Neural cell (in vitro differentiated cells): ENCODE measurements around the gene RNF144A. TPM values are rescaled to one million over a fixed set of nuclear protein-coding genes. Genes with fewer than 3 reads are reported as not detected.

Experiments used
- H2AFZ ChIP-seq: fragments of 200-600, 300-800 bp; sonication (generic), shearing (Covaris generic); 2 replicates; pipeline ENCODE4 v1.6.0; 2014; ENCODE audit warnings: low read depth, mild to moderate bottlenecking, antibody characterized with exemption, low read length, moderate library complexity
- H3F3A ChIP-seq: fragments of 200-600 bp; shearing (Covaris generic); 2 replicates; pipeline ENCODE4 v1.6.1; 2016; ENCODE audit warnings: mild to moderate bottlenecking, moderate library complexity, mixed read lengths, antibody characterized with exemption, low read length; ENCODE audit not compliant: insufficient read depth, poor library complexity, severe bottlenecking
- H3K27ac ChIP-seq: fragments of 200-600, 300-800 bp; sonication (generic), shearing (Covaris generic); 2 replicates; pipeline ENCODE4 v1.5.1; 2014; ENCODE audit warnings: mild to moderate bottlenecking, low read length, moderate library complexity
- H3K27me3 ChIP-seq: fragments of 300-800, 200-600 bp; sonication (generic), shearing (Covaris generic); 2 replicates; pipeline ENCODE4 v1.6.0; 2014; ENCODE audit warnings: mild to moderate bottlenecking, low read depth, low read length, moderate library complexity; ENCODE audit not compliant: insufficient read depth
- H3K36me3 ChIP-seq: fragments of 300-800, 200-600 bp; sonication (generic), shearing (Covaris generic); 2 replicates; pipeline ENCODE4 v1.5.1; 2014; ENCODE audit warnings: mild to moderate bottlenecking, antibody characterized with exemption, low read length, moderate library complexity; ENCODE audit not compliant: insufficient read depth
- H3K4me2 ChIP-seq: fragments of 300-800, 200-600 bp; sonication (generic), shearing (Covaris generic); 2 replicates; pipeline ENCODE4 v1.6.0; 2014; ENCODE audit warnings: mild to moderate bottlenecking, low read length
- H3K4me3 ChIP-seq: fragments of 300-800, 200-600 bp; sonication (generic), shearing (Covaris generic); 2 replicates; pipeline ENCODE4 v1.5.1; 2014; ENCODE audit warnings: mild to moderate bottlenecking, low read length, moderate library complexity
- H3K79me2 ChIP-seq: fragments of 200-600 bp; shearing (Covaris generic); replicated peaks from 2 replicates; pipeline ENCODE4 v1.6.0; 2014; ENCODE audit warnings: mild to moderate bottlenecking, low read length, moderate library complexity; ENCODE audit not compliant: insufficient read depth
- H3K9ac ChIP-seq: fragments of 300-800, 200-600 bp; sonication (generic), shearing (Covaris generic); 2 replicates; pipeline ENCODE4 v1.6.1; 2016; ENCODE audit warnings: mild to moderate bottlenecking, low read length, mixed read lengths
- H3K9me2 ChIP-seq: fragments of 200-600 bp; shearing (Covaris generic); 2 replicates; pipeline ENCODE4 v1.6.1; 2016; ENCODE audit warnings: mild to moderate bottlenecking, low read length, mixed read lengths; ENCODE audit not compliant: insufficient read depth
- H3K9me3 ChIP-seq: fragments of 200-600, 300-800 bp; sonication (generic), shearing (Covaris generic); 2 replicates; pipeline ENCODE4 v1.6.1; 2016; ENCODE audit warnings: mild to moderate bottlenecking, mixed run types, low read length, moderate library complexity, mixed read lengths
- H4K20me1 ChIP-seq: fragments of 200-600 bp; shearing (Covaris generic); 2 replicates; pipeline ENCODE4 v1.6.1; 2016; ENCODE audit warnings: mild to moderate bottlenecking, mixed run types; ENCODE audit not compliant: insufficient read depth
- CTCF ChIP-seq: fragments of 450-650 bp; IDR thresholded peaks from 2 replicates; pipeline ENCODE4 v1.5.1; 2014; ENCODE audit warnings: antibody characterized with exemption, mild to moderate bottlenecking, moderate library complexity; ENCODE audit not compliant: poor library complexity, severe bottlenecking
- EP300 ChIP-seq: fragments of 450-650 bp; conservative IDR thresholded peaks from 2 replicates; pipeline ENCODE4 v1.6.1; 2014; ENCODE audit warnings: antibody characterized with exemption, mild to moderate bottlenecking, moderate library complexity; ENCODE audit not compliant: poor library complexity, severe bottlenecking
- EZH2 ChIP-seq: fragments of 200-600, 300-800 bp; shearing (Covaris generic), sonication (generic); IDR thresholded peaks from 2 replicates; pipeline ENCODE4 v1.6.1; 2014; ENCODE audit warnings: antibody characterized with exemption, low read length, borderline replicate concordance, mild to moderate bottlenecking; ENCODE audit not compliant: insufficient read depth, poor library complexity, severe bottlenecking
- MXI1 ChIP-seq: fragments of 450-650 bp; conservative IDR thresholded peaks from 2 replicates; pipeline ENCODE4 v1.6.1; 2014; ENCODE audit warnings: antibody characterized with exemption, mild to moderate bottlenecking; ENCODE audit not compliant: poor library complexity, severe bottlenecking
- POLR2AphosphoS5 ChIP-seq: IDR thresholded peaks from 2 replicates; pipeline ENCODE4 v1.6.1; 2012
- RAD21 ChIP-seq: fragments of 450-650 bp; conservative IDR thresholded peaks from 2 replicates; pipeline ENCODE4 v1.6.1; 2014; ENCODE audit warnings: antibody characterized with exemption, mild to moderate bottlenecking, moderate library complexity
- REST ChIP-seq: IDR thresholded peaks from 2 replicates; pipeline ENCODE4 v1.6.1; 2012; ENCODE audit warnings: borderline replicate concordance
- SMC3 ChIP-seq: fragments of 450-650 bp; conservative IDR thresholded peaks from 2 replicates; pipeline ENCODE4 v1.6.1; 2014; ENCODE audit warnings: antibody characterized with exemption, mild to moderate bottlenecking, moderate library complexity; ENCODE audit not compliant: poor library complexity
- TAF1 ChIP-seq: IDR thresholded peaks from 2 replicates; pipeline ENCODE4 v1.6.1; 2012; ENCODE audit warnings: low read depth
- polyA plus RNA-seq: library from polyadenylated mRNA; depleted of rRNA; stranded (reverse); fragments of >200 nt; gene quantifications from 2 replicates; pipeline ENCODE4 v1.2.3, GENCODE V29; 2014

Gene RNF144A
- polyA plus RNA-seq, 1 donor from 2014 or later = 26.9 TPM

GRCh38 chr2:6946722-6947121 is 29.5 kb downstream of the RNF144A start:
- Histone ChIP-seq H3F3A (no peaks in the 10 kb centered on the region), H3K27me3 (no peaks in the 10 kb centered on the region), H3K9ac (no peak overlapping the region), H3K9me2 (no peaks in the 10 kb centered on the region), H3K36me3 (peaks cover 3% of the 10 kb centered on the region), H4K20me1 (no peaks in the 10 kb centered on the region), H3K4me2 (no peak overlapping the region), H3K79me2 (peaks cover 12% of the 10 kb centered on the region), H2AFZ (no peak overlapping the region), H3K27ac (no peak overlapping the region), H3K9me3 (no peaks in the 10 kb centered on the region), H3K4me3 (no peak overlapping the region)
- TF ChIP-seq MXI1 (no peak), EP300 (no peak), POLR2AphosphoS5 (no peak), EZH2 (no peak), REST (no peak), TAF1 (no peak), CTCF (no peak), SMC3 (no peak), RAD21 (no peak)

GRCh38 chr2:6947929-6948676 is 30.9 kb downstream of the RNF144A start:
- Histone ChIP-seq H3K36me3 (no peaks in the 10 kb centered on the region), H3K27me3 (no peaks in the 10 kb centered on the region), H3K4me2 (no peak overlapping the region), H3K27ac (no peak overlapping the region), H3K9ac (no peak overlapping the region), H3K9me2 (no peaks in the 10 kb centered on the region), H3K4me3 (no peak overlapping the region), H3K9me3 (no peaks in the 10 kb centered on the region), H3K79me2 (peaks cover 12% of the 10 kb centered on the region), H4K20me1 (no peaks in the 10 kb centered on the region), H3F3A (no peaks in the 10 kb centered on the region), H2AFZ (no peak overlapping the region)
- no peak for TF ChIP-seq EP300
- TF ChIP-seq REST = no peak
- no peak for TF ChIP-seq POLR2AphosphoS5
- TF ChIP-seq TAF1 = no peak
- TF ChIP-seq MXI1 = no peak
- no peak for TF ChIP-seq EZH2
- TF ChIP-seq CTCF = no peak
- TF ChIP-seq SMC3 = no peak
- no peak for TF ChIP-seq RAD21
